OCI-LY7 (cell line): ENCODE measurements around the gene LRRC7. TPM values are rescaled to one million over a fixed set of nuclear protein-coding genes. Genes with fewer than 3 reads are reported as not detected.

Experiments used
- BruUV-seq: library from RNA; stranded (reverse); fragments of 400-500 nt; replicated peaks from 2 replicates; lab custom pipeline; 2021; lab: Mats Ljungman, UMichigan
- CTCF ChIA-PET: fragments of 300-600 bp; sonication (Branson Sonifier 250); formaldehyde crosslinking; loops from one replicate; lab custom pipeline; 2022; ENCODE audit warnings: antibody characterized with exemption; ENCODE audit not compliant: unreplicated experiment; lab: Charles Lee
- POLR2A ChIA-PET: fragments of 300-600 bp; sonication (Branson Sonifier 250); formaldehyde crosslinking; loops from one replicate; lab custom pipeline; 2022; ENCODE audit warnings: antibody characterized with exemption; lab: Charles Lee
- DNase-seq: peaks from one replicate; pipeline ENCODE4 v3.0.0-alpha.2; 2015; ENCODE audit warnings: low spot score
- H2AFZ ChIP-seq: fragments of 200-600 bp; sonication (generic), shearing (Covaris generic); 2 replicates; pipeline ENCODE4 v1.6.1; 2014; ENCODE audit warnings: mild to moderate bottlenecking, antibody characterized with exemption, low read length, moderate library complexity
- H3K27ac ChIP-seq: fragments of 200-600 bp; sonication (generic); 2 replicates; pipeline ENCODE4 v1.5.1; 2014; ENCODE audit warnings: mixed run types, low read depth, mild to moderate bottlenecking, moderate library complexity, low read length, inconsistent platforms; ENCODE audit not compliant: poor library complexity, severe bottlenecking
- H3K36me3 ChIP-seq: fragments of 200-600 bp; sonication (generic); 2 replicates; pipeline ENCODE4 v1.6.1; 2014; ENCODE audit warnings: mild to moderate bottlenecking, antibody characterized with exemption, low read length, moderate library complexity, mixed read lengths; ENCODE audit not compliant: insufficient read depth
- H3K4me1 ChIP-seq: fragments of 200-600 bp; sonication (generic); 2 replicates; pipeline ENCODE4 v1.5.1; 2014; ENCODE audit warnings: mild to moderate bottlenecking, low read length; ENCODE audit not compliant: insufficient read depth, poor library complexity, severe bottlenecking
- H3K4me2 ChIP-seq: fragments of 200-600 bp; sonication (generic); 2 replicates; pipeline ENCODE4 v1.6.1; 2014; ENCODE audit warnings: mild to moderate bottlenecking, low read length
- H3K4me3 ChIP-seq: fragments of 200-600 bp; sonication (generic); 2 replicates; pipeline ENCODE4 v1.5.1; 2014; ENCODE audit warnings: mild to moderate bottlenecking, low read depth, low read length; ENCODE audit not compliant: poor library complexity, severe bottlenecking
- H3K79me2 ChIP-seq: fragments of 200-600 bp; sonication (generic); 2 replicates; pipeline ENCODE4 v1.6.1; 2016; ENCODE audit warnings: low read depth, mild to moderate bottlenecking, low read length, moderate library complexity, mixed read lengths; ENCODE audit not compliant: insufficient read depth
- H3K9me2 ChIP-seq: fragments of 200-600 bp; sonication (generic); 2 replicates; pipeline ENCODE4 v1.6.1; 2016; ENCODE audit warnings: mild to moderate bottlenecking, low read length, mixed read lengths; ENCODE audit not compliant: insufficient read depth
- H3K9me3 ChIP-seq: fragments of 200-600 bp; sonication (generic); 2 replicates; pipeline ENCODE4 v1.6.1; 2014; ENCODE audit warnings: mild to moderate bottlenecking, mixed run types, low read length, mixed read lengths
- H4K20me1 ChIP-seq: fragments of 200-600 bp; sonication (generic); 2 replicates; pipeline ENCODE4 v1.6.1; 2014; ENCODE audit warnings: mild to moderate bottlenecking, antibody characterized with exemption, low read length, moderate library complexity, mixed read lengths; ENCODE audit not compliant: insufficient read depth
- CTCF ChIP-seq: fragments of 200-600 bp; sonication (generic); conservative IDR thresholded peaks from 2 replicates; pipeline ENCODE4 v1.5.1; 2014; ENCODE audit warnings: mild to moderate bottlenecking, antibody characterized with exemption, low read length, moderate library complexity, mixed read lengths
- EZH2phosphoT487 ChIP-seq: fragments of 200-600 bp; sonication (generic); IDR thresholded peaks from 2 replicates; pipeline ENCODE4 v1.6.1; 2018; ENCODE audit warnings: low read depth, borderline replicate concordance, mild to moderate bottlenecking, mixed run types, antibody characterized with exemption, low read length, moderate library complexity, mixed read lengths
- intact Hi-C: fragments of 100-400 bp; cut with micrococcal nuclease; formaldehyde crosslinking; loops from one replicate; pipeline ENCODE4 v1.10.0; 2022; ENCODE audit not compliant: unreplicated experiment
- total RNA-seq, 2 experiments: library from RNA; depleted of rRNA in 1 of 2; stranded (reverse); fragments of >200 nt in 1 of 2; shearing (Covaris generic) in 1 of 2; gene quantifications; 2 replicates each; pipeline ENCODE4 v1.2.3, GENCODE V29; 2014 to 2022

The LRRC7 gene
- total RNA-seq, 2 experiments from 2014 or later = not detected

- BruUV-seq = no TSS peak
- Histone ChIP-seq H3K4me3 (no peak overlapping the region), H3K9me2 (no peaks in the 10 kb centered on the region), H3K36me3 (no peaks in the 10 kb centered on the region), H3K79me2 (no peaks in the 10 kb centered on the region), H2AFZ (no peak overlapping the region), H4K20me1 (no peaks in the 10 kb centered on the region), H3K4me2 (no peak overlapping the region), H3K4me1 (no peaks in the 10 kb centered on the region), H3K27ac (no peak overlapping the region), H3K9me3 (no peaks in the 10 kb centered on the region)
- DNase-seq = no peak
- intact Hi-C loops = no loop called here
- TF ChIP-seq CTCF (no peak), EZH2phosphoT487 (no peak)
- ChIA-PET CTCF (no interaction called here), POLR2A (interaction anchor here (1.2 kb wide), 1 partner anchor 11 kb away, joined by 3 read pairs; no protein-coding TSS in a partner anchor)
These were observed 257.2 kb downstream of the LRRC7 start for GRCh38 chr1:69824932-69825331.

GRCh38 chr1:69827732-69828131, 260.0 kb downstream of the LRRC7 start:
- Histone ChIP-seq H2AFZ (no peak overlapping the region), H3K27ac (no peak overlapping the region), H3K4me2 (no peak overlapping the region), H3K4me3 (no peak overlapping the region), H3K9me3 (no peaks in the 10 kb centered on the region), H3K4me1 (no peaks in the 10 kb centered on the region), H3K9me2 (no peaks in the 10 kb centered on the region), H3K36me3 (no peaks in the 10 kb centered on the region), H3K79me2 (no peaks in the 10 kb centered on the region), H4K20me1 (no peaks in the 10 kb centered on the region)
- TF ChIP-seq CTCF = no peak
- TF ChIP-seq EZH2phosphoT487 = no peak
- DNase-seq = no peak
- intact Hi-C loops = no loop called here
- CTCF ChIA-PET = no interaction called here
- BruUV-seq = no TSS peak
- POLR2A ChIA-PET = interaction anchor here (1.0 kb wide), 1 partner anchor 14 kb away, joined by 4 read pairs; no protein-coding TSS in a partner anchor

GRCh38 chr1:69833536-69833935, 265.8 kb downstream of the LRRC7 start:
- Histone ChIP-seq H3K4me1 (no peaks in the 10 kb centered on the region), H2AFZ (no peak overlapping the region), H3K36me3 (no peaks in the 10 kb centered on the region), H4K20me1 (no peaks in the 10 kb centered on the region), H3K4me2 (no peak overlapping the region), H3K27ac (no peak overlapping the region), H3K79me2 (no peaks in the 10 kb centered on the region), H3K9me2 (no peaks in the 10 kb centered on the region), H3K4me3 (no peak overlapping the region), H3K9me3 (no peaks in the 10 kb centered on the region)
- TF ChIP-seq EZH2phosphoT487 = no peak
- no peak for TF ChIP-seq CTCF
- intact Hi-C loops = no loop called here
- ChIA-PET CTCF (no interaction called here), POLR2A (no interaction called here)
- no TSS peak for BruUV-seq
- DNase-seq = no peak
